GM18858 (cell line): ENCODE measurements around the gene MISP.

Experiments
- ATAC-seq: cut with Tn5 transposase; IDR thresholded peaks from one replicate; pipeline ENCODE4 v1.9.1; 2021; ENCODE audit not compliant: unreplicated experiment

MISP gene

DNA sequence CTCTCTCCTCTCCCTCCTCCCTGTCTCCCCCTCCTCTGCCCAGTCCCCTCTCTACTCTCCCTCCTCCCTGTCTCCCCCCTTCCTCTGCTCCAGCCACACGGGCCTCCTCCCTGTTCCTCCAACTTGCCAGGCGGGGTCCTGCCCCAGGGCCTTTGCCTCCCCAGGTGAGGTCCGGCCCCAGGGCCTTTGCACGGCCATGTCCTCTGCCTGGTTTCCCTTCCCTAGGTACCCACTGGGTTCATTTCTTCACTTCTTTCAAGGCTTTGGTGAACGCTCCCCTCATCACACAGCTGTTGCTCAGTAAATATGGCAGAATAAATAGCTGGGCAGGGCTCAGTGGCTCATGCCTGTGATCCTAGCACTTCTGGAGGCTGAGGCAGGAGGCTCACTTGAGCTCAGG lies 21.2 kb downstream of the MISP start:
- no peak for ATAC-seq

DNA sequence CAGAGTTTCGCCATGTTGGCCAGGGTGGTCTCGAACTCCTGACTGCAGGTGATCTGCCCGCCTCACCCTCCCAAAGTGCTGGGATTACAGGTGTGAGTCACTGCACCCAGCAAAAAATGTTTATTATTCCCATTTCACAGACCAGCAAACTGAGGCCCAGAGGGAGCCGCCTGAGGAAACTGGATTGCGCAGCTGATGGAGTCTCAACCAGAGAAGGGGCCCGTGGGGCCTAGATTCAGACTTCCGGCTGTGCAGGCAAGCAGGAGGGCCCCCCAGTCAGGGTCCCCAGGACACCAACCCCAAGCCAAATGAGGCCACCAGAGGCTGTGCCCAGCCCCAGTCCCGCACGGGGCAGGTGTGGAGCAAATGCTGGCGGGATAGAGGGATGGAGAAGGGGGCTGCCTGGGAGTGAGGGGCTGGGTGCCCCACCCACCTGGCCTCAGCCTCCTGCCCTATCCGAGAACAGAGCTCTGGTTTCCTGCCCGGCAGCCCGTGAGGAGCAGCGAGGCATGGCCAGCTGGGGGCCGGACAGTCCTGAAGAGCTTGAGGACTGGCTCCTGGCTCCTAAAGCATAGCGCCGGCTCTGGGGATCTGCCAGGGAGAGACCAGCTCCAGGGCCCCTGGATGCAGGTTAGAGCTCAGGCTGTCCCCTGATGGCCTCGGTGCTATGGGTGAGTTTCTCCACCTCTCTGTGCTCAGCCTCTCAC lies 22.0 kb downstream of the MISP start:
- ATAC-seq = no peak

DNA sequence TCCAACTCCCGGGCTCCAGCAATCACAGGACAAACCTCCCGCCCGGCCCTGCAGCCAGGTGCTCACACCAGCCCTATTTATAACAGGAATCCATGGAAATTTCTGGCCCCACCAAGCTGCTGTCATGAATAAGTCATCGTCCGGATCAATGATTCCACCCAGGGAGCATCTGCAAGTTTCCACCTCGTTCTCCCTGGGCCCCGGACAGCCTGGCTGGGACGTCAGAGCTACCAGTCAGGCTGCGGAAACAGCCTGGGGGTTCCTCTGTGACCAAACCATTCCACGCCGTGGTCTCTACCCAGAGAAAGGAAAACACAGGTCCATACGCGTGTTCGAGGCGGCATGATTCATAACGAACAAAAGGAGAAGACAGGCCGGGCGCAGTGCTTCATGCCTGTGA lies 25.6 kb downstream of the MISP start:
- no peak for ATAC-seq

DNA sequence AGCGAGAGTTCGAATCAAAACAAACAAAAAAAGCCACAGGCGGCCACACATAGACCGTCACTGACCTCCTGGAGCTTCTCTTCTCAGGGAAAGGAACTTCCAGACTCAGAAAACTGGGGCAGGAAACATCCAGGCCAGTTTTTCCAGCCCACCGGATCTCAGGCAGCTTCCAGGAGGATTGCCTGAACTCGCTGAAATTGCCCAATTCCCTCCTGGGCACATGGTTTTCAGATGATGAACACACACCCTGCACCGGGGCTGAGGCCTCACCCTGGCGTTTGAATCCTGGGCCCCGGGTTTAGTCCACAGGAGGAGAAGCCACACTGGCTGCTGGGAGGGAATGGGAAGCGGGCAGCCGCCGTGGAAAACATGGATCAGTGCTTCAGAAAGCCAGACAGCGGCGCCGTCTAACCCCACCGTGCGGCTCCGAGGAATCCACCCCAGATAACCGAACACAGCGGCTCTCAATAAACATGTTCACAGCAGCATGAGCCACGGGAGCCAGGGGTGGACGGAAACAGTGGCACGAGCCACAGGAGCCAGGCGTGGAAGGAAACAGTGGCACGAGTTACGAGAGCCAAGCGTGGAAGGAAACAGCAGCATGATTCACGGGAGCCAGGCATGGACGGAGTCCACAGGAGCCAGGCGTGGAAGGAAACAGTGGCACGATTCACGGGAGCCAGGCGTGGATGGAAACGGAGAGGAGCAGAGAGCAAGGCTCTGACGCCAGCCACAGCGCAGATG lies 28.2 kb downstream of the MISP start:
- no peak for ATAC-seq

DNA sequence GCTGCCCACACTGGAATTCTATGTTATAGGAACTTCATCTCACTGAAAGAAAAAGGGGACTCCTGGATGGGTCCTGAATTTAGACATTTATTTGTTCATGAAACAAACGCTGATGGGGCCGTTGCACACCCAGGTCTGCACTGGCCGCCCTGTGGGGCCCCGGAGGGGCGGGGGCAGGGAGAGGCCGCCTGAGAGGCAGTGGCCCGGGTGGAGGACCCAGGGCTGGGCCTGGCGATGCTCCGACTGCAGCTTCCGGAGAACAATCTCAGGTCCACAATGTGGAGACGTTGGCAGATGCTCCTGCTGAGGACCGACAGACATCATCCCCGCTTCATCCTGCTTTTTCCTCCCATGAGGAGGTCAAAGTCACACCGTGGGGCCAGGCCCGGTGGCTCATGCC lies 30.0 kb downstream of the MISP start:
- ATAC-seq = no peak

DNA sequence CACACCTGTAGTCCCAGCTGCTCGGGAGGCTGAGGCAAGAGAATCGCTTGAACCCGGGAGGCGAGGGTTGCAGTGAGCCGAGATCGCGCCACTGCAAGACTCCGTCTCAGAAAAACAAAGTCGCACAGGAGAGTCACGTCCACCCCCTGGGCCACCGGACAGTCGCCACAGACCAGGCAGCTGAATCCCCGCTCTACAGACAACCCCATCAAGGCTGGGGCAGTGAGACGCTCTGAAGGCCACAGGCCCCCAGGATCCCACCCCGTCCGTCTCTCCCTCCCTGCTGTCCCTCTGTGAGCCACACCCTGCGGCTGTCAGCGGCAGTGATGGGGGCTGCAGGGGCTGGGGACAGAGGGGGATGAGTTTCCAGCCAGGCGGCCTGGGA lies 30.9 kb downstream of the MISP start:
- ATAC-seq = no peak

DNA sequence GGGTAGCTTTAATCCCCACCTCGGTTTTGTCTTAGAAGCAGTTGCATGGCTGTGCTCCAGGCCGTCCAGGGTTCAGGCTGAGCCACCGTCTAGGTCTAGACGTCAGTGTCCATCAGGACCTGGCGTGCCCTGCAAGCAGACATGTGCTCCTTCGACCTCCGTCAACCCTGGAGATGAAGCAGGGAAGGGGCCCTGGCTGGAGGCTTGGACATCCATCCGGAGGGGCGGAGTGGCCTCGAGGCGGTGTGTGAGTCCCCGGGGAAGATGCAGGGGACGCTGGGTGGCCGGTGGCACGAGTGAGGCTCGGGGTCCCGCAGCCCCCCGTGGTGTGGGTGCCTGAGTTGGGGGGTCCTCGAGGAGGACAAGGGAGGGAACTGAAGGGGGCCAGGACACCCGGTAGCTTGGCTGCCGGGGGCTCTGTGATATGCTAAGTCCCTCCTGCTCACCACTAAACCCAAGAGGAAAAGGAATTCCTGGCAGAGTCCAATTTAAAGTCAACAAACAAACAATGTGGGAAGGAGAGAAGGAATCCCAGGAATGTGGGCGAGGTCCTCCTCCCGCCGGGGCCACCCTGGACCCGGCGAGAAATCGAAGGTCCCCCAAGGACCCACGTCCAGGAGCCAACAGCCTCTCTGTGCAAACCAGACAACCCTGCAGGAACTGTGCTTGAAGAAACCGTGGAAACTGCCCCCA lies 31.4 kb downstream of the MISP start:
- ATAC-seq = no peak

DNA sequence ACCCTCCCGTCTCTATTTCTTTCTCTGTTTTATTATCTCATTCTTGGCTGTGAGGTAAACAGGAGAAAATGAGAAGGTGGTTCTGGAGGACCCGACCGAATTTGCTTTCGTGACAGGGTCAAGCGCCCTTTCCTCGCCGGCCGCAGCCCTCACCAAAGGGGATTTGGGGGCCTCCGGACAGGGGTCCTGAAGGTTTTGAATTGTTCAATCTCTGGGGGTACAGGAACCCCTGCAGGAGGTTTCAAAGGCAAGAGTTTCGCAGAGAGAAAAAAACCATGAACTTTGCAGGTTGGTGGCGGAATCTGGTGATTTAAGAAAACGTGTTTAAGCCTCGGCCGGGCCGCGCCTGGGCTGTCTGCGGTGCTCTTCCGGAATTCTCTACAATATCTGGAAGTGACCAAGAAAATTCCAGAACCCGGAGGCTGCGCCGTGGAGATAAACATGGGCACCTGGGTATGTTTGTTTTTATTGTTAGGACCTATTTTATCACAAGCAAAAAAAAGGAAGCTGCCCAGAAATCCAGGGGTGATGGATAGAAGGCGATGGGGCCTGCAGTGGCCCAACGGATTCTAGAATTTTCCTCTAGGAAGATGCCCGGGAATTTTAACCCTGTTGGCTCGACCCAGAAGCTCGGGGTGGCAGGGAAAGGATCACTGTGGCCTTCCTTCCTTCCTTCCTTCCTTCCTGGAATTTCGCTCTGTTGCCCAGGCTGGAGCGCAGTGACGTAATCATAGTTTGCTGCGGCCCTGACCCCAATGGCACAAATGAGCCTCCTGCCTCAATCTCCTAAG lies 32.2 kb downstream of the MISP start:
- no peak for ATAC-seq

GRCh38 chr19:784541-784940 lies 33.6 kb downstream of the MISP start:
- no peak for ATAC-seq

DNA sequence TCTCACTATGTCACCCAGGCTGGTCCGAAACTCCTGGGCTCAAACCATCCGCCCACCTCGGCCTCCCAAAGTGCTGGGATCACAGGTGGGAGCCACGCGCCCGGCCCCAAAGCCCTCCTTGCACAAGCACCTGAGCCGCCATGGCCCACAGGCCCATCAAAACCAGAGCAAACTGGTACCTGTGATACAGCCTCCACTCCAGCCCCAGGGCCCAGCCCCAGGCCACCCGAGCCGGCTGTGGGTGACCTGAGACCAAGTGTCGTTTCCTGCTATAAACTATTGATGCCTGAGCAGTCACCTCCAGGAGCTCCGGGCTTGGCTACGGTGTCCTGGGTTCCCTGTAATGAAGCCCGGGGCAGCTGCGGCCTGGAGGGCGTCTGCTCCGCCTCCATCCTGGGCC lies 36.6 kb downstream of the MISP start:
- ATAC-seq = no peak

DNA sequence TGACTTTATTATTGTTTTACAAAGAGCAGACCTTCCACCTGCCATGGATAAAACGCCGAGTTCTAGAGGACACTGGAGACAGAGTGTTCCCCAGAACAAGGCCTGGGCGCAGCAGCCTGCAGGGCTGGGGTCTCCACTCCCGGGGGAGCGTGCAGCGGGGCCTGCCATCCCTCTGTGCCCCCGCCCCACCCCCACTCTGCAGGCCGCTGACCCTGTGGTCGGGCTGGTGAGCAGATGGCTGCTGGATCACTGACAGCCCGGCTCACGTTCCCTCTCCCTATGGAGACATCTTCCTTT lies 37.7 kb downstream of the MISP start:
- ATAC-seq = no peak

DNA sequence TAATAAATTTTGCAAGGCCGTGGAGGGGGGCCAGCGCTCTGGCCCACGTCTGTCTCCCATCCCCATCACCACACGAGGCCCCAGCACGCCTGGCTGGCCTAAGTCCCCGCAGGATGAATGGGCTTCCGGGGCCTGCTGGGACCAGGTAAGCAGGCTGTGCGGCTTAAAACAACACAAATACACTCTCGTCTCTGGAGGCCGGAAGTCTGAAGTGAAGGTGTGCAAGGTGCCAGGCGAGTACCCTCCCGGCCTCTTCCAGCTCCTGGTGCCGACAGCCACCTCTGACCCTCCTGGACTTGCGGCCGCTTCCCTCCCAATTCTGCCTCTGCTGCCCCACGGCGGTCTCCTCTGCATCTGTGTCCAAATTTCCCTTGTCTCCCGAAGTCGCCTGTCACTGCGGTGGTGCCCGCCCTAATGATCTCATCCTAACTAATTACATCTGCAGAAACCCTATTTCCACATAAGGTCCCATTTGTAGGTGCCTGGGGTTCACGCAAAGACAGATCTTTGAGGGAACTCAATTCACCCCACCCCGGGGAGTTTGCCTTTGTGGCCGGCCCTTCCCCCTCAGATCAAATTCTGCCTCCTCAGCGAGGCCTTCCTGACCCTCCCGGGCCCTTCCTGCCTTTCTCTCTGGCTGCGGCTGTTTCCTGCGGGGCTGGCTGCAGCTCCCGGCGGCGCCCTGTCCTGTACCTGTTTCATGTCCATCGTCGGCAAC lies 38.2 kb downstream of the MISP start:
- ATAC-seq = no peak

GRCh38 chr19:789701-790060 lies 38.8 kb downstream of the MISP start:
- no peak for ATAC-seq

- ATAC-seq = no peak
These were observed 40.2 kb downstream of the MISP start for GRCh38 chr19:791007-791566.

DNA sequence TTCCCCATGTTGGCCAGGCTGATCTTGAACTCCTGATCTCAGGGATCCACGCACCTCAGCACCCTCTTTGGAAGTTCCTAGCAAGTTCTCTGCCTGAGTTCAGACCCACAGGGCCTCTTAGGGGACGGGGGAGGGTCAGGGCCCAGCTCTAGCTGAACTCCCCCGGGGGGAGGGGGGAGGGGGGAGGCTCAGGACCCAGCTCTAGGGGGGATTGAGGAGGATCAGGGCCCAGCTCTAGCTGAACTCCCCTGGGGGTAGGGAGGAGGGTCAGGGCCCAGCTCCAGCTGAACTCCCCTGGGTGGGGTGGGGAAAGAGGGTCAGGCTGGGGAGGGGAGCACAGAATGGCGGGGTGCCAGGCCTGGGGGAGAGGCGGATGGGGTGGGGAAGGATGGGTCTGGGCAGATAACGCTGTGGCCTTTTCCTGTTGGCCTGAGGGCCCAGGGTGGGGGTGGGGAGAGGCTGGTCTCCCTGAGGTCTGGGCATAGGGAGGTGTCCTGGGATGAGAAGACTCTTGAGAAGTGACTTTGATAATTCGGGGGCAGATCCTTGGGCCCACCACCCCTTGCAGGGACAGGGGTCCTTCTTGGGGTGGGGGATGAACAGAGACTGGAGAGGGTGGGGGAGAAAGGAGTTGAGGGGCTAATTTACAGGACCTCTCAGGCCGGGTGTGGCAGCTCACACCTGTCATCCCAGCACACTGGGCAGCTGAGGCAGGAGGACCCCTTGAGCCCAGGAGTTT lies 40.8 kb downstream of the MISP start:
- no peak for ATAC-seq

DNA sequence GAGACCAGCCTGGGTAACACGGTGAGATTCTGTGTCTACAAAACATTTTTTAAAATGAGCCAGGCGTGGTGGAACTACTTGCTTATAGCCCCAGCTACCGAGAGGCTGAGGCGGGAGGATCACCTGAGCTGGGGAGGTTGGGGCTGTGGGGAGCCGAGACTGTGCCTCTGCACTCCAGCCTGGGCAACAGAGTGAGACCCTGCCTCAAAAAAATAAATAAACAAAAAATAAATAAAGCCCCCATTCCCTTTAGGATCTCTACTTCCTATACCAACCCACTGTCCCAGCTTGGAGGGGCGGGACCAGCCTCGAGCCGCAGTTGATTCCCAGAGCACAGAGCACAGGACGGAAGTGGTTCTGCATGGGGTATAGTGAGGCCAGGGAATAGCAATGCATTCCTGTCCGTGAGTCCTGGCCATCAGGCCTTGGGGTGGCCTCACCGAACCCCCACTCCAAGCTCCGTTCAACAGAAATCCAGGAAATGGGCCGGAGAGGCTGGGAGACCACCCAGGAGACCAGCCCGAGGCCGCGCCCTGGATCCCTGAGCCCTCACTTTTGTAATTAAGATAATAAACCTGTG lies 41.5 kb downstream of the MISP start:
- no peak for ATAC-seq

- no peak for ATAC-seq
These were observed 42.9 kb downstream of the MISP start for GRCh38 chr19:793806-794205.

GRCh38 chr19:795073-795611 lies 44.2 kb downstream of the MISP start:
- no peak for ATAC-seq
